ENCODE results near the gene PTPRZ1.

Gene PTPRZ1

DNA sequence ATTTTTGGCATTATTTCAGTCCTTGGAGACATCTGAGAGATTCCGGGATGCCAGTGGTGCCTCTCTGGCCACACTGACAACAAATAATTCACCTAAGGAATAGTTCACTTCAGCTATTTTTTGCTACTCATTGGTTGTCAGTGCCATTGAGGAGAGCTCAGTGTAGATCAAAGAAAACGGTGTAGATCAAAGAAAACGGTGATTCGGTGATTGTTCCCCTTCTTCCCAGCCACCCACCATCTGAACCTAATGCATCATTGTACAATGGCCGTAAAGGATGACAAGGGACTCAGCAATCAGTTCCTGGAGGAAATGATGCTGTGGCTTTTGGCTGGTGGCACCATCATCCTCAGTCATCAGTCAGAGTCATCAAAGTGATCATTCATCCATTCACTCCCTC is 80.6 kb downstream of the PTPRZ1 start (continued):
- TF ChIP-seq, protein P1, sequence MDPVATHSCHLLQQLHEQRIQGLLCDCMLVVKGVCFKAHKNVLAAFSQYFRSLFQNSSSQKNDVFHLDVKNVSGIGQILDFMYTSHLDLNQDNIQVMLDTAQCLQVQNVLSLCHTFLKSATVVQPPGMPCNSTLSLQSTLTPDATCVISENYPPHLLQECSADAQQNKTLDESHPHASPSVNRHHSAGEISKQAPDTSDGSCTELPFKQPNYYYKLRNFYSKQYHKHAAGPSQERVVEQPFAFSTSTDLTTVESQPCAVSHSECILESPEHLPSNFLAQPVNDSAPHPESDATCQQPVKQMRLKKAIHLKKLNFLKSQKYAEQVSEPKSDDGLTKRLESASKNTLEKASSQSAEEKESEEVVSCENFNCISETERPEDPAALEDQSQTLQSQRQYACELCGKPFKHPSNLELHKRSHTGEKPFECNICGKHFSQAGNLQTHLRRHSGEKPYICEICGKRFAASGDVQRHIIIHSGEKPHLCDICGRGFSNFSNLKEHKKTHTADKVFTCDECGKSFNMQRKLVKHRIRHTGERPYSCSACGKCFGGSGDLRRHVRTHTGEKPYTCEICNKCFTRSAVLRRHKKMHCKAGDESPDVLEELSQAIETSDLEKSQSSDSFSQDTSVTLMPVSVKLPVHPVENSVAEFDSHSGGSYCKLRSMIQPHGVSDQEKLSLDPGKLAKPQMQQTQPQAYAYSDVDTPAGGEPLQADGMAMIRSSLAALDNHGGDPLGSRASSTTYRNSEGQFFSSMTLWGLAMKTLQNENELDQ (tag by site-specific recombination; IDR thresholded peaks at IDR 0.05; ENCODE audit: low read depth), result no peak
- no peak for TF ChIP-seq ZNF366 (tag by site-specific recombination; conservative IDR thresholded peaks at IDR 0.05)

DNA sequence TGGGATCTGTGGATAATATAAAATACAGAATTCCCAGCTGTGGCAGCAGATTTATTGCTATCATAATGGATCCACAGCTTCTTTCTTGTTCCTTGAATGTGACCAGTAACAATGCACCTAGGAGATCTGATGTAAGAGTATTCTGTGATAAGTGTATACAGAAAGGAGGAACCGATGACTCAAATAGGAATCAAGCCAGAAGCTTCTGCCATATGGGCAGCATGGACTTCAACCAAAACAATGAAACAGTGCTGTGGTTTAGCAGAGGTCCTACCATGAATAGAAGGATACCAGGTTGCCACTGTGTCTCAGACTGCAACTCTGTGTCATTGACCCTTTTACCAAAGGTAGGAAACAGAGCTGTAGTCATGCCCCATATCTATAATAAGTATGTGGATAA is 81.8 kb downstream of the PTPRZ1 start:
- no peaks in the 10 kb centered on the region for H3K4me1 ChIP-seq (ENCODE audit: control insufficient read depth, insufficient read depth, low read length)
- ChIA-PET POLR2A (no interaction called here), CTCF (interaction anchor here (1.9 kb wide), 1 partner anchor 40 kb away, joined by 9 read pairs; no protein-coding TSS in a partner anchor)
- H3K9me3 ChIP-seq (ENCODE audit: control insufficient read depth, insufficient read depth, low read depth, low read length), result no peaks in the 10 kb centered on the region
- no peak for TF ChIP-seq ZNF776 (tag by site-specific recombination; IDR thresholded peaks at IDR 0.05; ENCODE audit: borderline replicate concordance)
- H3K27ac ChIP-seq (ENCODE audit: extremely low read depth, low read depth, low read length), result no peak overlapping the region
- H3K36me3 ChIP-seq (ENCODE audit: control insufficient read depth in 2 of 2, insufficient read depth in 1 of 2, low read length in 2 of 2), result no peaks in the 10 kb centered on the region
- no peak overlapping the region for H3K4me3 ChIP-seq (ENCODE audit: low read depth, low read length)

DNA sequence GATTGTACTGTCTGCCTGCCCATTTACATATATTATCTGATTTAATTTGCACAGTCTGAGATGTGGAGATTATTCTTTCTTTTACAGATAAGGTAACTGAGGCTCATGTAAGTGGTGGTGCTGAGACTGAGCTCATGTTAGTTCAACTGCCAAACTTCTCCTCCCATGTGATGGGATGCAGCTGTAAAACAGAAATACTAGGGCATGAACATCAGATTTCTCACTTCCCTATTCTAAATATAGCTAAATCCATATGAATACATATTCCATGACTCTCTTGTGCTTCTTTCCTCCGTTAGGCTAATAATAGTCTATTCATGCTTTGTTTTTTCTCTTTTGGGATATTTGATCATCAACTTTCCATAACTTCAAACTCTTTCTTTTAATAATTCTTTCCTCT is 84.7 kb downstream of the PTPRZ1 start:
- Histone ChIP-seq H3K4me1 (ENCODE audit: control insufficient read depth, insufficient read depth, low read length) (no peaks in the 10 kb centered on the region), H3K27ac (ENCODE audit: extremely low read depth, low read depth, low read length) (no peak overlapping the region), H3K36me3 (ENCODE audit: control insufficient read depth in 2 of 2, insufficient read depth in 1 of 2, low read length in 2 of 2) (no peaks in the 10 kb centered on the region), H3K9me3 (ENCODE audit: control insufficient read depth, insufficient read depth, low read depth, low read length) (no peaks in the 10 kb centered on the region), H3K4me3 (ENCODE audit: low read depth, low read length) (no peak overlapping the region)
- no peak for TF ChIP-seq ZBTB17 (tag by site-specific recombination; IDR thresholded peaks at IDR 0.05)
- TF ChIP-seq, protein P2, sequence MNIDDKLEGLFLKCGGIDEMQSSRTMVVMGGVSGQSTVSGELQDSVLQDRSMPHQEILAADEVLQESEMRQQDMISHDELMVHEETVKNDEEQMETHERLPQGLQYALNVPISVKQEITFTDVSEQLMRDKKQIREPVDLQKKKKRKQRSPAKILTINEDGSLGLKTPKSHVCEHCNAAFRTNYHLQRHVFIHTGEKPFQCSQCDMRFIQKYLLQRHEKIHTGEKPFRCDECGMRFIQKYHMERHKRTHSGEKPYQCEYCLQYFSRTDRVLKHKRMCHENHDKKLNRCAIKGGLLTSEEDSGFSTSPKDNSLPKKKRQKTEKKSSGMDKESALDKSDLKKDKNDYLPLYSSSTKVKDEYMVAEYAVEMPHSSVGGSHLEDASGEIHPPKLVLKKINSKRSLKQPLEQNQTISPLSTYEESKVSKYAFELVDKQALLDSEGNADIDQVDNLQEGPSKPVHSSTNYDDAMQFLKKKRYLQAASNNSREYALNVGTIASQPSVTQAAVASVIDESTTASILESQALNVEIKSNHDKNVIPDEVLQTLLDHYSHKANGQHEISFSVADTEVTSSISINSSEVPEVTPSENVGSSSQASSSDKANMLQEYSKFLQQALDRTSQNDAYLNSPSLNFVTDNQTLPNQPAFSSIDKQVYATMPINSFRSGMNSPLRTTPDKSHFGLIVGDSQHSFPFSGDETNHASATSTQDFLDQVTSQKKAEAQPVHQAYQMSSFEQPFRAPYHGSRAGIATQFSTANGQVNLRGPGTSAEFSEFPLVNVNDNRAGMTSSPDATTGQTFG (tag by site-specific recombination; IDR thresholded peaks at IDR 0.05; ENCODE audit: borderline replicate concordance), result no peak
- no peak for TF ChIP-seq ZNF335 (tag by site-specific recombination; conservative IDR thresholded peaks at IDR 0.05)
- no peak for TF ChIP-seq EGR2 (tag by site-specific recombination; IDR thresholded peaks at IDR 0.05; ENCODE audit: low read depth)
- TF ChIP-seq, protein P3, sequence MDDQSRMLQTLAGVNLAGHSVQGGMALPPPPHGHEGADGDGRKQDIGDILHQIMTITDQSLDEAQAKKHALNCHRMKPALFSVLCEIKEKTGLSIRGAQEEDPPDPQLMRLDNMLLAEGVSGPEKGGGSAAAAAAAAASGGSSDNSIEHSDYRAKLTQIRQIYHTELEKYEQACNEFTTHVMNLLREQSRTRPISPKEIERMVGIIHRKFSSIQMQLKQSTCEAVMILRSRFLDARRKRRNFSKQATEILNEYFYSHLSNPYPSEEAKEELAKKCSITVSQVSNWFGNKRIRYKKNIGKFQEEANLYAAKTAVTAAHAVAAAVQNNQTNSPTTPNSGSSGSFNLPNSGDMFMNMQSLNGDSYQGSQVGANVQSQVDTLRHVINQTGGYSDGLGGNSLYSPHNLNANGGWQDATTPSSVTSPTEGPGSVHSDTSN (CRISPR knock-in tag; IDR thresholded peaks at IDR 0.05), result no peak
- no peak for TF ChIP-seq ZNF561 (tag by site-specific recombination; IDR thresholded peaks at IDR 0.05; ENCODE audit: borderline replicate concordance)
- TF ChIP-seq, protein P4, sequence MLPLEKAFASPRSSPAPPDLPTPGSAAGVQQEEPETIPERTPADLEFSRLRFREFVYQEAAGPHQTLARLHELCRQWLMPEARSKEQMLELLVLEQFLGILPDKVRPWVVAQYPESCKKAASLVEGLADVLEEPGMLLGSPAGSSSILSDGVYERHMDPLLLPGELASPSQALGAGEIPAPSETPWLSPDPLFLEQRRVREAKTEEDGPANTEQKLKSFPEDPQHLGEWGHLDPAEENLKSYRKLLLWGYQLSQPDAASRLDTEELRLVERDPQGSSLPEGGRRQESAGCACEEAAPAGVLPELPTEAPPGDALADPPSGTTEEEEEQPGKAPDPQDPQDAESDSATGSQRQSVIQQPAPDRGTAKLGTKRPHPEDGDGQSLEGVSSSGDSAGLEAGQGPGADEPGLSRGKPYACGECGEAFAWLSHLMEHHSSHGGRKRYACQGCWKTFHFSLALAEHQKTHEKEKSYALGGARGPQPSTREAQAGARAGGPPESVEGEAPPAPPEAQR (tag by site-specific recombination; IDR thresholded peaks at IDR 0.05), result no peak
- POLR2A ChIA-PET, result no interaction called here
- CTCF ChIA-PET, result no interaction called here

DNA sequence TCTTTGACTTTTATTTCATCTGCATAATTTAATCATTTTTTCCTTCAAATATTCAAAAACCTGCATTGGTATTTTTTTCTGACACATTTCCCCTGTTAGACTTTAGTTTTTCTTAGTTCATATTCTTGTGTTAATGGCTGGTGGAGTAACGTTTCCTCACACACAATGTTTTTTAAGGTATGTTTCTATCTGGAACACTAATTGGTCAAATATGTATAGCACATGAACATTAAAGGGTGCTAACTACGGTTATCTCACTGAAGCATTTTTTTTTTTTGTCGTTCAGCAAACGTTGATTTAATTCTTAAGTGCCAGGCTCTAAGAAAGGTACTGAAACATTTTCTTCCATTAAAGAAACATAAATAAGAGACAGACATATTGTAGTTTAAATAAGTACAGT is 87.7 kb downstream of the PTPRZ1 start:
- H3K9me3 ChIP-seq (ENCODE audit: control insufficient read depth, insufficient read depth, low read depth, low read length), result no peaks in the 10 kb centered on the region
- no peak overlapping the region for H3K4me3 ChIP-seq (ENCODE audit: low read depth, low read length)
- POLR2A ChIA-PET, result no interaction called here
- CTCF ChIA-PET, result no interaction called here
- no peaks in the 10 kb centered on the region for H3K4me1 ChIP-seq (ENCODE audit: control insufficient read depth, insufficient read depth, low read length)
- no peak overlapping the region for H3K27ac ChIP-seq (ENCODE audit: extremely low read depth, low read depth, low read length)
- no peaks in the 10 kb centered on the region for H3K36me3 ChIP-seq (ENCODE audit: control insufficient read depth in 2 of 2, insufficient read depth in 1 of 2, low read length in 2 of 2)
- TF ChIP-seq ZNF664 (tag by site-specific recombination; IDR thresholded peaks at IDR 0.05), result no peak
- TF ChIP-seq, protein P5, sequence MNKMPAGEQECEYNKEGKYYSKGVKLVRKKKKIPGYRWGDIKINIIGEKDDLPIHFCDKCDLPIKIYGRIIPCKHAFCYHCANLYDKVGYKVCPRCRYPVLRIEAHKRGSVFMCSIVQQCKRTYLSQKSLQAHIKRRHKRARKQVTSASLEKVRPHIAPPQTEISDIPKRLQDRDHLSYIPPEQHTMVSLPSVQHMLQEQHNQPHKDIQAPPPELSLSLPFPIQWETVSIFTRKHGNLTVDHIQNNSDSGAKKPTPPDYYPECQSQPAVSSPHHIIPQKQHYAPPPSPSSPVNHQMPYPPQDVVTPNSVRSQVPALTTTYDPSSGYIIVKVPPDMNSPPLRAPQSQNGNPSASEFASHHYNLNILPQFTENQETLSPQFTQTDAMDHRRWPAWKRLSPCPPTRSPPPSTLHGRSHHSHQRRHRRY (tag by site-specific recombination; IDR thresholded peaks at IDR 0.05), result no peak
- TF ChIP-seq HOXA7 (CRISPR knock-in tag; IDR thresholded peaks at IDR 0.05; ENCODE audit: borderline replicate concordance), result no peak
- TF ChIP-seq, protein P6, sequence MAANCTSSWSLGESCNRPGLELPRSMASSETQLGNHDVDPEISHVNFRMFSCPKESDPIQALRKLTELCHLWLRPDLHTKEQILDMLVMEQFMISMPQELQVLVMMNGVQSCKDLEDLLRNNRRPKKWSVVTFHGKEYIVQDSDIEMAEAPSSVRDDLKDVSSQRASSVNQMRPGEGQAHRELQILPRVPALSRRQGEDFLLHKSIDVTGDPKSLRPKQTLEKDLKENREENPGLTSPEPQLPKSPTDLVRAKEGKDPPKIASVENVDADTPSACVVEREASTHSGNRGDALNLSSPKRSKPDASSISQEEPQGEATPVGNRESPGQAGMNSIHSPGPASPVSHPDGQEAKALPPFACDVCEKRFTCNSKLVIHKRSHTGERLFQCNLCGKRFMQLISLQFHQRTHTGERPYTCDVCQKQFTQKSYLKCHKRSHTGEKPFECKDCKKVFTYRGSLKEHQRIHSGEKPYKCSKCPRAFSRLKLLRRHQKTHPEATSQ (tag by site-specific recombination; IDR thresholded peaks at IDR 0.05), result no peak
- no peak for TF ChIP-seq SCRT1 (tag by site-specific recombination; IDR thresholded peaks at IDR 0.05; ENCODE audit: borderline replicate concordance)
- TF ChIP-seq ZNF404 (tag by site-specific recombination; IDR thresholded peaks at IDR 0.05), result no peak
- TF ChIP-seq ZNF473 (tag by site-specific recombination; IDR thresholded peaks at IDR 0.05), result no peak
- no peak for TF ChIP-seq ZNF341 (tag by site-specific recombination; IDR thresholded peaks at IDR 0.05; ENCODE audit: low read depth)
- TF ChIP-seq TRIM28 (IDR thresholded peaks at IDR 0.05; ENCODE audit: borderline replicate concordance, low read length), result no peak
- no peak for TF ChIP-seq ZFHX2 (tag by site-specific recombination; conservative IDR thresholded peaks at IDR 0.05)
- TF ChIP-seq ZNF146 (tag by site-specific recombination; IDR thresholded peaks at IDR 0.05), result no peak
